ENCODE results near the gene OR4D1.
A peak's percentile ranks its signal among the peaks of the same experiment; 100 is the strongest.

Gene OR4D1

GRCh38 chr17:58153046-58153445 lies 4.9 kb downstream of the OR4D1 start:
- no peak for TF ChIP-seq CTCF (conservative IDR thresholded peaks at IDR 0.05; ENCODE audit: low read depth, low read length)
- no peak for DNase-seq (ENCODE audit: low read depth)
- H3K4me3 ChIP-seq (ENCODE audit: low read depth, low read length): no peak overlapping the region

GRCh38 chr17:58153671-58154070 lies 5.5 kb downstream of the OR4D1 start:
- no peak for DNase-seq (ENCODE audit: low read depth)
- no peak overlapping the region for H3K4me3 ChIP-seq (ENCODE audit: low read depth, low read length)
- no peak for TF ChIP-seq CTCF (conservative IDR thresholded peaks at IDR 0.05; ENCODE audit: low read depth, low read length)

GRCh38 chr17:58156839-58157803 lies 8.9 kb downstream of the OR4D1 start:
- TF ChIP-seq CTCF (conservative IDR thresholded peaks at IDR 0.05; ENCODE audit: low read depth, low read length): no peak
- DNase-seq (ENCODE audit: low read depth): peak; percentile 1
- H3K4me3 ChIP-seq (ENCODE audit: low read depth, low read length): no peak overlapping the region

GRCh38 chr17:58158181-58158580 lies 10.0 kb downstream of the OR4D1 start:
- H3K4me3 ChIP-seq (ENCODE audit: low read depth, low read length): no peak overlapping the region
- no peak for TF ChIP-seq CTCF (conservative IDR thresholded peaks at IDR 0.05; ENCODE audit: low read depth, low read length)
- DNase-seq (ENCODE audit: low read depth): no peak

- DNase-seq (ENCODE audit: low read depth): no peak
- no peak overlapping the region for H3K4me3 ChIP-seq (ENCODE audit: low read depth, low read length)
- no peak for TF ChIP-seq CTCF (conservative IDR thresholded peaks at IDR 0.05; ENCODE audit: low read depth, low read length)
Measured at GRCh38 chr17:58161566-58161965, 13.4 kb downstream of the OR4D1 start.

GRCh38 chr17:58165981-58166380 lies 17.8 kb downstream of the OR4D1 start:
- no peak overlapping the region for H3K4me3 ChIP-seq (ENCODE audit: low read depth, low read length)
- peak; percentile 4 for DNase-seq (ENCODE audit: low read depth)
- TF ChIP-seq CTCF (conservative IDR thresholded peaks at IDR 0.05; ENCODE audit: low read depth, low read length): no peak

GRCh38 chr17:58166682-58167081 lies 18.5 kb downstream of the OR4D1 start, which contains the start of gene OR4D2:
Gene OR4D2, plus strand, starts transcription at chr17:58166982. Its CDS starts 2,674 bp downstream, at chr17:58169656.
- no peak within 1 kb of the TSS for H3K4me3 ChIP-seq (ENCODE audit: low read depth, low read length)
- no peak for DNase-seq (ENCODE audit: low read depth)
- no peak for TF ChIP-seq CTCF (conservative IDR thresholded peaks at IDR 0.05; ENCODE audit: low read depth, low read length)
